Measurements from ENCODE around the gene TXNDC11.

The TXNDC11 gene

GRCh38 chr16:11706180-11706742 is 36.4 kb downstream of the TXNDC11 start:
- TF ChIP-seq POLR2A (IDR thresholded peaks at IDR 0.05; ENCODE audit: extremely low read depth, insufficient read length) = no peak
- no peak for TF ChIP-seq MYC (IDR thresholded peaks at IDR 0.05; ENCODE audit: low read depth, low read length)
- no peak for TF ChIP-seq MAX (IDR thresholded peaks at IDR 0.05; ENCODE audit: low read depth, low read length)
- no peak for TF ChIP-seq CTCF (IDR thresholded peaks at IDR 0.05; ENCODE audit: low read depth, low read length)
- DNase-seq (ENCODE audit: low read depth) = no peak
- no peak overlapping the region for H3K4me3 ChIP-seq (ENCODE audit: low read depth, low read length)

- no peak overlapping the region for H3K4me3 ChIP-seq (ENCODE audit: low read depth, low read length)
- TF ChIP-seq CTCF (IDR thresholded peaks at IDR 0.05; ENCODE audit: low read depth, low read length) (no peak), MYC (IDR thresholded peaks at IDR 0.05; ENCODE audit: low read depth, low read length) (no peak), POLR2A (IDR thresholded peaks at IDR 0.05; ENCODE audit: extremely low read depth, insufficient read length) (no peak), MAX (IDR thresholded peaks at IDR 0.05; ENCODE audit: low read depth, low read length) (no peak)
- no peak for DNase-seq (ENCODE audit: low read depth)
Observed at GRCh38 chr16:11705311-11706025, 37.2 kb downstream of the TXNDC11 start.

GRCh38 chr16:11700264-11701029 is 42.2 kb downstream of the TXNDC11 start:
- no peak overlapping the region for H3K4me3 ChIP-seq (ENCODE audit: low read depth, low read length)
- TF ChIP-seq CTCF (IDR thresholded peaks at IDR 0.05; ENCODE audit: low read depth, low read length) (no peak), MYC (IDR thresholded peaks at IDR 0.05; ENCODE audit: low read depth, low read length) (no peak), POLR2A (IDR thresholded peaks at IDR 0.05; ENCODE audit: extremely low read depth, insufficient read length) (no peak), MAX (IDR thresholded peaks at IDR 0.05; ENCODE audit: low read depth, low read length) (no peak)
- peak; percentile 21 for DNase-seq (ENCODE audit: low read depth)

- DNase-seq (ENCODE audit: low read depth) = no peak
- no peak overlapping the region for H3K4me3 ChIP-seq (ENCODE audit: low read depth, low read length)
- TF ChIP-seq MYC (IDR thresholded peaks at IDR 0.05; ENCODE audit: low read depth, low read length) = no peak
- TF ChIP-seq POLR2A (IDR thresholded peaks at IDR 0.05; ENCODE audit: extremely low read depth, insufficient read length) = no peak
- no peak for TF ChIP-seq MAX (IDR thresholded peaks at IDR 0.05; ENCODE audit: low read depth, low read length)
- no peak for TF ChIP-seq CTCF (IDR thresholded peaks at IDR 0.05; ENCODE audit: low read depth, low read length)
Observed at GRCh38 chr16:11699234-11699894, 43.3 kb downstream of the TXNDC11 start.

- DNase-seq (ENCODE audit: low read depth) = no peak
- TF ChIP-seq MYC (IDR thresholded peaks at IDR 0.05; ENCODE audit: low read depth, low read length) (no peak), MAX (IDR thresholded peaks at IDR 0.05; ENCODE audit: low read depth, low read length) (no peak), POLR2A (IDR thresholded peaks at IDR 0.05; ENCODE audit: extremely low read depth, insufficient read length) (no peak), CTCF (IDR thresholded peaks at IDR 0.05; ENCODE audit: low read depth, low read length) (no peak)
- H3K4me3 ChIP-seq (ENCODE audit: low read depth, low read length) = no peak overlapping the region
Observed at GRCh38 chr16:11698271-11698689, 44.4 kb downstream of the TXNDC11 start.

Data from NB4 (cell line).